Left kidney (tissue), 2 donors: ENCODE results near the gene RMND5B. TPM values are rescaled to one million over a fixed set of nuclear protein-coding genes. Genes with fewer than 3 reads are reported as not detected.
"Not testable (repeated sequence)": the region's sequence is repeated elsewhere in the genome, so short reads cannot be mapped to it uniquely, and the experiment has no call there.

Source experiments
- DNase-seq: peaks from one replicate; pipeline ENCODE4 v3.0.0-alpha.2; 2013
- polyA plus RNA-seq: library from polyadenylated mRNA; unstranded; fragments of 120-200 nt; gene quantifications from one replicate; pipeline ENCODE4 v1.2.1, GENCODE V29; 2013; ENCODE audit not compliant: insufficient read length

Gene RMND5B
- polyA plus RNA-seq, 1 donor: 30.6 TPM

GRCh38 chr5:178129296-178129695 lies 1.5 kb upstream of the RMND5B start:
- no peak for DNase-seq

DNA sequence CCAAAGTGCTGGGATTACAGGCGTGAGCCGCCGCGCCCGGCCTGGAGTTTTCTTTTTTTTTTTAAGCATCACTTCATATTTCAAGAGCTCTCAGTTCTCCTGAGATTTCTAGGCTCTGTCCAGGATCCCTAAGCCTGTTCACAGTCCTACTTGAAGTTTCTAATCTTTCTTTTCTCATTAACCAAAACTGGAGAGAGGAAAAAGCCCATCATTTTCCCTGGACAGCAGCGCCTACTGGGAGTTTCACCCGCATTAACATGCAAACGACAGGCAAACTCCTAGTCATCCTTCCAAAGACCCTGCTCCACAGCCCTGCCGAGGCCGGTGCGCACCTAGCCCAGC lies 609 bp upstream of the RMND5B start:
- not testable (repeated sequence) for DNase-seq

- no peak for DNase-seq
Observed at GRCh38 chr5:178131446-178131996, 707 bp downstream of the RMND5B start.

- no peak for DNase-seq
Observed at GRCh38 chr5:178136990-178137389, 6.2 kb downstream of the RMND5B start.

DNA sequence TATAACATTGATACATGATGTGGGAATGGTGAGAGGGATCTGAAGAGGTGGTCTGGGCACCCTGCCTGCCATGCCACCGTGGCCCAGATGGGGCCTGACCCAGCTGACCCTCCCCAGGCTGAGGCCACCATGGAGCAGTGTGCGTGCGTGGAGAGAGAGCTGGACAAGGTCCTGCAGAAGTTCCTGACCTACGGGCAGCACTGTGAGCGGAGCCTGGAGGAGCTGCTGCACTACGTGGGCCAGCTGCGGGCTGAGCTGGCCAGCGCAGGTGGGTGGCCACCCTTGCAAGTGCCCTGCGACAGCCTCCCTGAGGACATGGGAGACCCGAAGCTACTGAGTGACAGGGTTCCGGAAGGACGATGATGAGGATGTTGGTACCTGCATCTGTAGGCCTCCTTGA lies 7.2 kb downstream of the RMND5B start:
- no peak for DNase-seq

- DNase-seq: no peak
Observed at GRCh38 chr5:178141550-178141949, 10.7 kb downstream of the RMND5B start.

DNA sequence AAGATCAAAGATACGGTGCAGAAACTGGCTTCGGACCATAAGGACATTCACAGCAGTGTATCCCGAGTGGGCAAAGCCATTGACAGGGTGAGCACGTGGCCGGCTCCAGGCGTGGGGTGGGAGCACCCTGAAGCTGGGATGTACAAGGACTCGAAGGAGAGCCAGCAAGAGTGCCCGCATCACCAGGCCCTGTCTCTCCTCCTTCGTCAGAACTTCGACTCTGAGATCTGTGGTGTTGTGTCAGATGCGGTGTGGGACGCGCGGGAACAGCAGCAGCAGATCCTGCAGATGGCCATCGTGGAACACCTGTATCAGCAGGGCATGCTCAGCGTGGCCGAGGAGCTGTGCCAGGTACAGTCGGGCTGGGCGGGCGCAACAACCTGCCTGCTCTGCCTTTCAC lies 11.8 kb downstream of the RMND5B start:
- DNase-seq: no peak

DNA sequence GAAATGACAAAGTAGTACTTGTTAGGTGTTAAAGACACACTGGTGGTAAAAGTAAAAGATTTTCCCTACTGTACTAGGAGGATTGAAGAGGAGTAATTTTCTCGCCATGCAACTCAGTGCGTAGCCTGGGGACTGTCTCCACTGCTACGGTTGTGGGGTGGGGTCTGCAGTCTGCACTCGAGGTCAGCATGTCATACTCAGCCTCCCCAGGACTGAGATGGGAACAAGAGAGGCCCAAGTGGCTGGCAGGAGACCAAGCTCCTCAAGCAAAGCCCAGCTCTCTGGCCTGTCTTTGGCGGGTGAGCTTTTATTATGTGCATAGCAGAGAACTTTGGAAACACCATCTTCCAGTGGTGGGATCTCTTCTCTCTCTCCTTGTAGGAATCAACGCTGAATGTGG lies 12.4 kb downstream of the RMND5B start:
- DNase-seq: no peak

- no peak for DNase-seq
Observed at GRCh38 chr5:178143901-178144300, 13.1 kb downstream of the RMND5B start.

DNA sequence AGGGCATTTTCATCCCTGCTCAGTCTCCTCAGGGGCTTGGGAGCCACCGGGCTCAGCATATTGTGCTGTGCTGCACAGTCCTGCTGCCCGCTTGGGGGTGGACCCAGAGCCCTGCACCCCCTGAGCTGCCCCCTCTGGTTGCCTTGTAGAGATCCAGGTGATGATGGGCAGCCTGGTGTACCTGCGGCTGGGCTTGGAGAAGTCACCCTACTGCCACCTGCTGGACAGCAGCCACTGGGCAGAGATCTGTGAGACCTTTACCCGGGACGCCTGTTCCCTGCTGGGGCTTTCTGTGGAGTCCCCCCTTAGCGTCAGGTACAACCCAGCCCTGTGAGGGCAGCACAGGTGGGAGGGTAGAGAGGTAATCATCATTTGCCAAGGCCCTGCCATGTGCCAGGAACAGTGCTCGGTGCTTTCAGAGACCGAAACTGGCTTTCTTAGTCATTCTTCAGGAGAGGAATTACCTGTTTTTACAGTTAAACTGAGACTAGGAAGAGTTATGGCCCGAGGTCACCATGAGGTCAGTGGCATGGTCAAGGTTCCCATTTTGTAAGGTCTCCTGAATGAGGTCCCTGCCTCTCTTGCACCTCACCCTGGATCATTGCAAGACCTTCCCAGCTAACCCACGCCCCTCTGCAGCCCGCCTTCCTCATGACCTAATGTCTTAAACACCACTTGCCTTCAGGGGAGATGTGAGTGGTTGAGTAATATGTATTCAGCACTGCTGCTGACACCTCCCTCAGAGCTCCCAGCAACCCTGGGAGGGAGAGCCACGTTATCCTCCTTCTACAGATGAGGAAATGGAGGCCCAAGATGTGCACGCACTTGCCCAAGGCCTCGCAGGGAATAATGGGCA lies 15.4 kb downstream of the RMND5B start:
- no peak for DNase-seq

DNA sequence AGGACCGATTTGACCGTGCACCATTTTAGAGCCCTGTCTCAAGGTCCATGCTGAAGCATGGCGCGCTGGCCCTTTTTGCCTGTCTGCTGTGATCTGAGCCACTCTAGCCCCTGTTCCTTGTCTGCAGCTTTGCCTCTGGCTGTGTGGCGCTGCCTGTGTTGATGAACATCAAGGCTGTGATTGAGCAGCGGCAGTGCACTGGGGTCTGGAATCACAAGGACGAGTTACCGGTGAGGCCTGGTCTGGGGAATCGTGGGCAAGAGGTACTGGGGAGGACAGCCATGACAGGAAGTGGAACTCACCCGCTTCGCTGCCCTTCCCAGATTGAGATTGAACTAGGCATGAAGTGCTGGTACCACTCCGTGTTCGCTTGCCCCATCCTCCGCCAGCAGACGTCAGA lies 16.6 kb downstream of the RMND5B start:
- no peak for DNase-seq

DNA sequence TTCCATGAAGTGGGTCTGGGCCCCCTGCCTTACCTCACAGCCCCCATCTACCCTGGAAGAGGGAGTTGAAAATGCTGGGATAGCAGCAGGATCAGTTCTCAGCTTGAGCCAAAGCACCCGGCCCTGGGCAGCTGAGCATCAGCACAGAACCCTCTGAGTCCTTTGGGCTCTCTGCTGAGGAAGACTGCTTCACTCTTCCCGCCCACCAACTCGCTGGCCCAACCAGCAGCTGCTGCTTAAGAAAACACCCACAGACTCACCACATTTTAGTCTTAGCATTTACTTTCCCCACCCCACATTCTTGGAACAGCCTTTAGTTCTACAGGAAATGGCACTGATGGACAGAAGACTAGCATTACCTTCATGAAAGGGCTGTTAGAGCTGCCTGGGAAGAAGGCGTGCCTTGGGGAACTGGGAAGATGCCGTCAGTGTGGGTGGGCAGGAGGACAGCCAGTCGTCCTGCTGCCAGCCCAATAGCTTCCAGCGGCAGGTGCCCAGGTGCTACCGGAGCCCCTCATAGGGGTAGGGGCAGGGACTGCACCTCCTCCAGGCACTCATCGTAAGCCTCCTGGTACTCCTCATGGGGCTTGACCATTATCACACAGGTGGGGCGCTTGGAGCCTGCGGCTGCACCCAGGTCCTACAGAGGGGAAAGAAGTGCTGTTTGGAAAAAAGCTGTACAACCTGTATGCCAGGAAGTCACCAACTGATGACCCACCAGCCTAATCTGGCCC lies 18.6 kb downstream of the RMND5B start:
- DNase-seq: no peak

GRCh38 chr5:178150977-178151734 lies 20.3 kb downstream of the RMND5B start:
- no peak for DNase-seq

DNA sequence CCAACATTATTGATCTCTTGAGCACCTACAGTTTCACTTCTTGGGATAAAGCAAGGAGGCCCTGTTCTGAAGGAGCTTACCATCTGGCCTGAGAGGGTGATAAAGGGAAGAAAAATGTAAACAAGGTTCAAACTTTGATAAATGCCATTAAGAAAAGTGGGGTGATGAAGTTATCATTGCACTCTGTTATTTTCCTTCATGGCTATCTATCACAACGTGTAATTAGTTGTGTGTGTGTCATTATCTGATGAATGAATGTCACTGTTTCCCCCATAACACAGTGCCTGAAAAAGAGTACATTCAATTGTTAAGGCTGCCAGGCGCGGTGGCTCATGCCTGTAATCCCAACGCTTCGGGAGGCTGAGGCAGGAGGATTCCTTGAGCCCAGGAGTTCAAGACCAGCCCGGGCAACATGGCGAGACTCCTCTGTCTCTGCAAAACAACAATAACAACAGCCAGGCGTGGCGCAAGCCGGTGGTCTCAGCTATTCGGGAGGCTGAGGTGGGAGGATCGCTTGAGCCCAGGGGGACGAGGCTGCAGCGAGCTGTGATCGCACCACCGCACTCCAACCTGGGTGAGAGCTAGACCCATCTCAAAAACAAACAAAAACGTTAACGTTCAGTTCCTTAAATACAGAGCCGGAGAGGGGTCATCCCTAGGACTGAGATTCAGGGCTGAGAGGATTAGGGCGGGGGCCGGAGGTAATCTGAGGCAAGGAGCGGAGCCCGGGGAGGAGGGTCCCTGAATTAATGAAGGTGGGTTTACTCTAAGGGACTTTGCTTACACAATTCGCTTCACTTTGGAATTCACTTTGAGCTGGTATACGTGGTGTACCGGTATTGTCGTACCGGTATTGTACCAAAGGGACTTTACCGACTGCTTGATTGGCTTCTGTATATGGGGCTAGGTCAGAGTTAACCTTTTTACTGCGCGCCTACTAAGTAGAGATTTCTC lies 22.0 kb downstream of the RMND5B start:
- DNase-seq: no peak

DNA sequence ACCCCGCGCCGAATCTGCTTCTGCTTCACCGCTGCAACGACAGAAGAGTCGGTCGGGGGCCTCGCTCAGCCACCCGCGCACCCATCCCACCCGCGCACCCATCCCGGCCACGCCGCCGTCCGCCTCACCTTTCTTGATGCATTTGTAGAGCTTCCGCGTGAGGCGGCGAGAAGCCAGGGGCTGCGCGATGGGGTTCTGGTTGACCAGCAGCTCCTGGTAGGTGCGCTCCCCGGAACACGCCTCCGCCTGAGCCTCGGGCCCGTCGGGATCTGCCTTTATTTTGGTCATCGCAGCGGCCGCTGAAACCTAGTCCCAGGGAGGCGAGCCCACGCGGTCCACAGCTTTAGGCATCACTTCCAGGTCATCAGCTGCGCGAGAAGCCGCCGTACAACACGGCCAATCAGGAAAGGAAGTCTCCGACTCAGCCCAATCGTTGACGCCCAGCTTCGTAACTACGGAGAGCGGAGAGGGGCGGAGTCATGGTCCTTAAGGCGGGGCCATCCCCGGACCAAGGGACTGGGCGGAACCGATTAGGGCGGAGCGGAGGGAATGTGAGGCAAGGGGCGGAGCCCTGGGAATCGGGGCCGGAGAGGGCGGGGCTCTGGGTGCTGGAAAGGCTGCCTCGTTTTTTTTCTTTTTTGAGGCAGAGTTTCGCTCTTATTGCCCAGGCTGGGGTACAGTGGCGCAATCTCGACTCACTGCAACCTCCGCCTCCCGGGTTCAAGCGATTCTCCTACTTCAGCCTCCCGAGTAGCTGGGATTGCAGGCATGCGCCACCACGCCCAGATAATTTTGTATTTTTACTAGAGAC lies 22.9 kb downstream of the RMND5B start, which contains the start of gene NHP2:
NHP2 (minus strand) TSS at position 356 of the 811 bp plus-strand sequence; CDS start at position 288, 68 bp downstream.
- DNase-seq: peak; percentile 99

DNA sequence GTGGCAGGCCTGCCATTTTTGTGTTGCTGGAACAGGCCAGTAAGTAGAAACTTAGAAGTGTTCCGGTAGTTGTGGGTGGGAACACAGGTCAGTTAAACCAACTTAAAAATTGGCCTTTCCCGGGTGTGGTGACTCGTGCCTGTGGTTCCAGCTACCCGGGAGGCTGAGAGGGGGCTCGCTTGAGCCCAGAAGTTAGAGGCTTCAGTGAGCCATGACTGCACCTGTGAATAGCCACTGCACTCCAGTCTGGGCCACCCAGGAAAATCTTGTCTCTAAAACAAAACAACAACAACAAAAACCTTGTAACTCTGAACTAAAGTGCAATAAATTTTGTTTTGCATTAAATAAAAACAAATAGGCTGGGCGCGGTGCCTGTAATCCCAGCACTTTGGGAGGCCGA lies 24.3 kb downstream of the RMND5B start:
- DNase-seq: no peak

- DNase-seq: no peak
Observed at GRCh38 chr5:178160176-178160575, 29.4 kb downstream of the RMND5B start.

DNA sequence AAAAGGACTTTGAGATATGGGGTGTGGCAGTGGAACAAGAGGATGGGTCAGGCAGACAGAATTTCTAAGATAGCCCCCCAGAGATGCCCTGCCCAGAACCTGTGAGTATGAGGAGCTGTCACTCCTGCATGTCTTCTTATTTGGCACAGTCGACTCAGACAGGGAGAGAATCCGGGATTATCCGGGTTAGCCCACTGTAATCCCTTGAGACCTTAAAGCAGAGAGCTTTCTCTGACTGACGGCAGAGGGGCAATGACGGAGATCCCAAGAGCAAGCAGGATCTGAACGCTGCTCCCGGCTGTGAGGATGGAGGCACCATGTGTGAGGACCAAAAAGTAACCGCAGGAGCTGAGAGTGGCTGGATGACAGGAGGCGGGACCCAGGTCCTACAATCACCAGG lies 31.7 kb downstream of the RMND5B start:
- no peak for DNase-seq

- peak; percentile 87 for DNase-seq
Observed at GRCh38 chr5:178163772-178164735, 33.2 kb downstream of the RMND5B start.
